Hepatocyte (in vitro differentiated cells): ENCODE measurements around the gene TBKBP1. TPM values are rescaled to one million over a fixed set of nuclear protein-coding genes. Genes with fewer than 3 reads are reported as not detected.

Experiments
- DNase-seq: peaks from one replicate; pipeline ENCODE4 v3.0.0-alpha.2; 2016; ENCODE audit warnings: low spot score
- H2AFZ ChIP-seq: fragments of 200-600 bp; sonication (generic); 2 replicates; pipeline ENCODE4 v1.6.0; 2016; ENCODE audit warnings: antibody characterized with exemption, mild to moderate bottlenecking
- H3K27ac ChIP-seq: fragments of 200-600 bp; sonication (generic); 2 replicates; pipeline ENCODE4 v1.5.1; 2016; ENCODE audit warnings: mild to moderate bottlenecking
- H3K27me3 ChIP-seq: fragments of 200-600 bp; sonication (generic); 2 replicates; pipeline ENCODE4 v1.6.1; 2016
- H3K36me3 ChIP-seq: fragments of 200-600 bp; sonication (generic); replicated peaks from 2 replicates; pipeline ENCODE4 v1.5.1; 2016; ENCODE audit warnings: low read depth; ENCODE audit not compliant: insufficient read depth
- H3K4me1 ChIP-seq: fragments of 200-600 bp; sonication (generic); 2 replicates; pipeline ENCODE4 v1.5.1; 2016; ENCODE audit warnings: mild to moderate bottlenecking, moderate library complexity; ENCODE audit not compliant: insufficient read depth
- H3K4me2 ChIP-seq: fragments of 200-600 bp; sonication (generic); 2 replicates; pipeline ENCODE4 v1.6.0; 2016
- H3K4me3 ChIP-seq: fragments of 200-600 bp; sonication (generic); 2 replicates; pipeline ENCODE4 v1.5.1; 2016; ENCODE audit warnings: mild to moderate bottlenecking
- H3K79me2 ChIP-seq: fragments of 200-600 bp; sonication (generic); 2 replicates; pipeline ENCODE4 v1.6.0; 2017; ENCODE audit warnings: mild to moderate bottlenecking
- H3K9me2 ChIP-seq: fragments of 200-600 bp; sonication (generic); replicated peaks from 2 replicates; pipeline ENCODE4 v1.6.0; 2017; ENCODE audit warnings: mild to moderate bottlenecking; ENCODE audit not compliant: insufficient read depth
- H3K9me3 ChIP-seq: fragments of 200-600 bp; sonication (generic); 2 replicates; pipeline ENCODE4 v1.5.1; 2016; ENCODE audit warnings: low read depth, mild to moderate bottlenecking
- H4K20me1 ChIP-seq: fragments of 200-600 bp; sonication (generic); 2 replicates; pipeline ENCODE4 v1.6.0; 2016; ENCODE audit warnings: mild to moderate bottlenecking; ENCODE audit not compliant: insufficient read depth, poor library complexity, severe bottlenecking
- CTCF ChIP-seq: fragments of 200-600 bp; sonication (generic); IDR thresholded peaks from 2 replicates; pipeline ENCODE4 v1.5.1; 2016; ENCODE audit warnings: antibody characterized with exemption, mild to moderate bottlenecking; ENCODE audit not compliant: poor library complexity
- EZH2 ChIP-seq: fragments of 200-600 bp; sonication (generic); IDR thresholded peaks from 2 replicates; pipeline ENCODE4 v1.6.1; 2016; ENCODE audit warnings: antibody characterized with exemption, mild to moderate bottlenecking, borderline replicate concordance
- EZH2phosphoT487 ChIP-seq: fragments of 200-600 bp; sonication (generic); IDR thresholded peaks from one replicate; pipeline ENCODE4 v1.6.1; 2018; ENCODE audit warnings: antibody characterized with exemption, mild to moderate bottlenecking, low read depth, moderate library complexity; ENCODE audit not compliant: unreplicated experiment, severe bottlenecking
- WGBS: methylation state at CpG from one replicate; pipeline ENCODE4 v1.1.6; 2016; ENCODE audit warnings: low lambda C conversion rate; ENCODE audit errors: missing lambda C conversion rate; 5-methylcytosine and 5-hydroxymethylcytosine counted together
- polyA plus RNA-seq: library from polyadenylated mRNA; unstranded; fragments of >200 nt; fragmentation: Nextera tagmentation; extraction: Ambion mirVana; gene quantifications from 2 replicates; pipeline ENCODE4 v1.2.1, GENCODE V29; 2016
- small RNA-seq: library from RNA; depleted of rRNA; stranded (forward); fragments of <200 nt; gene quantifications from one replicate; pipeline ENCODE3, GENCODE V24; 2014
- total RNA-seq: library from RNA; depleted of rRNA; stranded (reverse); fragments of >200 nt; gene quantifications from 2 replicates; pipeline ENCODE4 v1.2.3, GENCODE V29; 2014

Gene TBKBP1
- total and polyA plus RNA-seq, 2 experiments from 2014 or later = 7.5 to 17.8 TPM

- TF ChIP-seq EZH2 (no peak), CTCF (no peak), EZH2phosphoT487 (no peak)
- Histone ChIP-seq H3K9me3 (no peaks in the 10 kb centered on the region), H3K36me3 (no peaks in the 10 kb centered on the region), H4K20me1 (no peaks in the 10 kb centered on the region), H3K79me2 (no peaks in the 10 kb centered on the region), H3K4me2 (no peak overlapping the region), H3K4me1 (no peaks in the 10 kb centered on the region), H3K9me2 (no peaks in the 10 kb centered on the region), H3K4me3 (no peak overlapping the region), H3K27ac (no peak overlapping the region), H2AFZ (no peak overlapping the region), H3K27me3 (peaks cover 36% of the 10 kb centered on the region)
- DNase-seq = no peak
- WGBS = 95% methylated on average over 3 of the region's 3 CpGs
Measured at GRCh38 chr17:47751471-47751870, 57.5 kb downstream of the TBKBP1 start.

GRCh38 chr17:47757386-47757785 is 63.4 kb downstream of the TBKBP1 start:
- Histone ChIP-seq H3K9me3 (no peaks in the 10 kb centered on the region), H3K27ac (no peak overlapping the region), H3K27me3 (peaks cover 11% of the 10 kb centered on the region), H4K20me1 (no peaks in the 10 kb centered on the region), H3K9me2 (no peaks in the 10 kb centered on the region), H3K36me3 (no peaks in the 10 kb centered on the region), H2AFZ (no peak overlapping the region), H3K4me2 (no peak overlapping the region), H3K4me3 (no peak overlapping the region), H3K79me2 (no peaks in the 10 kb centered on the region), H3K4me1 (no peaks in the 10 kb centered on the region)
- WGBS = 50% methylated on average over 1 of the region's 1 CpG
- TF ChIP-seq CTCF = no peak
- no peak for TF ChIP-seq EZH2phosphoT487
- no peak for TF ChIP-seq EZH2
- DNase-seq = no peak

GRCh38 chr17:47760409-47761140 is 66.6 kb downstream of the TBKBP1 start:
- WGBS = 65% methylated on average over 5 of the region's 5 CpGs
- DNase-seq = no peak
- TF ChIP-seq EZH2phosphoT487 (no peak), EZH2 (no peak), CTCF (no peak)
- Histone ChIP-seq H3K4me1 (no peaks in the 10 kb centered on the region), H3K4me2 (no peak overlapping the region), H3K9me3 (no peaks in the 10 kb centered on the region), H3K4me3 (no peak overlapping the region), H3K27ac (no peak overlapping the region), H3K79me2 (no peaks in the 10 kb centered on the region), H3K9me2 (no peaks in the 10 kb centered on the region), H3K27me3 (peaks cover 3% of the 10 kb centered on the region), H2AFZ (no peak overlapping the region), H4K20me1 (no peaks in the 10 kb centered on the region), H3K36me3 (no peaks in the 10 kb centered on the region)

Small RNA genes lying within 50 kb of the gene (small RNA-seq; reads per million reads assigned to genes)
- gene AC015674.1 = not detected

Other genes with a start within 250 kb of the TBKBP1 start
- gene NPEPPS, start 163.1 kb upstream of the TBKBP1 start, total RNA-seq = 75.8 and 104 TPM in 2 replicates
- gene NPEPPS, start 163.1 kb upstream of the TBKBP1 start, polyA plus RNA-seq = 97.6 and 120 TPM in 2 replicates
- 174 and 194 TPM in 2 replicates for gene KPNB1, start 44.2 kb upstream of the TBKBP1 start, total RNA-seq
- 56.8 and 59.5 TPM in 2 replicates for gene KPNB1, start 44.2 kb upstream of the TBKBP1 start, polyA plus RNA-seq
- not detected in 2 replicates for gene TBX21, start 39.1 kb downstream of the TBKBP1 start, total RNA-seq
- not detected in 2 replicates for gene TBX21, start 39.1 kb downstream of the TBKBP1 start, polyA plus RNA-seq
- gene OSBPL7, start 127.6 kb downstream of the TBKBP1 start, total RNA-seq = 3.9 and 6.2 TPM in 2 replicates
- gene OSBPL7, start 127.6 kb downstream of the TBKBP1 start, polyA plus RNA-seq = 9.3 and 9.8 TPM in 2 replicates
- 30.7 and 38.2 TPM in 2 replicates for gene MRPL10, start 137.4 kb downstream of the TBKBP1 start, total RNA-seq
- gene MRPL10, start 137.4 kb downstream of the TBKBP1 start, polyA plus RNA-seq = 33.7 and 34.7 TPM in 2 replicates
- gene LRRC46, start 137.5 kb downstream of the TBKBP1 start, total RNA-seq = not detected in 2 replicates
- gene LRRC46, start 137.5 kb downstream of the TBKBP1 start, polyA plus RNA-seq = 0.78 and 0.83 TPM in 2 replicates
- gene SCRN2, start 147.1 kb downstream of the TBKBP1 start, total RNA-seq = 20.4 and 35.3 TPM in 2 replicates
- 59.8 and 79.0 TPM in 2 replicates for gene SCRN2, start 147.1 kb downstream of the TBKBP1 start, polyA plus RNA-seq
- 0.80 and 1.3 TPM in 2 replicates for gene SP6, start 157.0 kb downstream of the TBKBP1 start, total RNA-seq
- gene SP6, start 157.0 kb downstream of the TBKBP1 start, polyA plus RNA-seq = 1.3 and 1.7 TPM in 2 replicates
- gene SP2, start 202.1 kb downstream of the TBKBP1 start, total RNA-seq = 1.5 and 3.3 TPM in 2 replicates
- gene SP2, start 202.1 kb downstream of the TBKBP1 start, polyA plus RNA-seq = 6.7 and 10.6 TPM in 2 replicates
- 17.0 and 18.6 TPM in 2 replicates for gene PNPO, start 247.4 kb downstream of the TBKBP1 start, total RNA-seq
- gene PNPO, start 247.4 kb downstream of the TBKBP1 start, polyA plus RNA-seq = 10.4 and 12.2 TPM in 2 replicates